Tibial artery (tissue), 4 donors: ENCODE data around the gene TERF2IP.

ENCODE experiments used
- DNase-seq, 2 donors: peaks; one replicate each; pipeline ENCODE4 v3.0.0-alpha.2; 2019
- H3K27ac ChIP-seq, 2 donors: fragments of 200-600 bp; sonication (generic) in 1 of 2; 1 replicate in 1 of 2; 2 replicates in 1 of 2; pipeline ENCODE4 v1.5.1; 2018 to 2019; ENCODE audit warnings: mild to moderate bottlenecking in 1 of 2
- H3K27me3 ChIP-seq, 2 donors: fragments of 200-600 bp; sonication (generic) in 1 of 2; one replicate each; pipeline versions ENCODE4 v1.5.1 to v1.6.0; 2016 to 2019
- H3K36me3 ChIP-seq, 3 donors: fragments of 200-600 bp; sonication (generic) in 2 of 3; one replicate each; pipeline ENCODE4 v1.5.1; 2016 to 2019; ENCODE audit warnings: mild to moderate bottlenecking in 2 of 3
- H3K4me1 ChIP-seq, 4 donors: fragments of 200-600 bp; sonication (generic) in 2 of 4; 1 replicate in 3 of 4; 2 replicates in 1 of 4; pipeline ENCODE4 v1.5.1; 2016 to 2019
- H3K4me3 ChIP-seq, 2 donors: fragments of 200-600 bp; sonication (generic) in 1 of 2; 1 replicate in 1 of 2; 2 replicates in 1 of 2; pipeline ENCODE4 v1.5.1; 2018 to 2019; ENCODE audit warnings: mild to moderate bottlenecking in 2 of 2
- H3K9me3 ChIP-seq, 3 donors: fragments of 200-600 bp; sonication (generic) in 1 of 3; one replicate each; pipeline ENCODE4 v1.5.1; 2016 to 2019
- intact Hi-C: fragments of 100-400 bp; cut with DNase I; formaldehyde crosslinking; loops from one replicate; pipeline ENCODE4 v1.15.0; 2023; ENCODE audit warnings: low total_unique reads
- TF ChIP-seq, protein P1 (sequence below), 2 experiments: fragments of 200-600 bp in 1 of 2; fragments of 450-650 bp in 1 of 2; IDR thresholded peaks; one replicate each; pipeline ENCODE4 v1.5.1; 2017 to 2019; ENCODE audit warnings: antibody characterized with exemption in 2 of 2, mild to moderate bottlenecking in 1 of 2, moderate library complexity in 1 of 2

Gene TERF2IP

DNA sequence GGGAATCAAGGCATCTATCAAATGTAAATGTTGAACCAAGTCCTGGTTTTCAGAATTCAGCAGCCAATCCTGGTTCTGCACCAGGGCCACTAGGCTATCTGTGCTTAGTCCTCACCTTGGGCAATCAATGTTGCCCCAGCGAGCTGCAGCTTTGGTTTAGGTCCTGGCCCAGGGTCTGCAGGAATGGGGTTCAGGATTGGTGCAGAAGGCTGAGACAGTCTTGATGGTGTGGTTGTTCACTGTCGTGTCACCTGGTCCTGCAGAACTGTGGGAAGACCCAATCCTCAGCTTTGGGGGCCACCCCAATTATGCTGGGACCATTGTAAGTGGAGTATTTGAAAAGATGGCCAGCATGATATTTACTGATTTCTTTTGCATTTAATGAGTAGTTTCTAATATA lies 10.6 kb downstream of the TERF2IP start:
- H3K9me3 ChIP-seq, result no peaks in the 10 kb centered on the region
- H3K4me3 ChIP-seq, result no peak overlapping the region
- peaks cover 0 to 14% (median 6%) of the 10 kb centered on the region in 4 donors for H3K4me1 ChIP-seq
- peaks cover 45 to 77% (median 55%) of the 10 kb centered on the region in 3 donors for H3K36me3 ChIP-seq
- TF ChIP-seq, protein P1, sequence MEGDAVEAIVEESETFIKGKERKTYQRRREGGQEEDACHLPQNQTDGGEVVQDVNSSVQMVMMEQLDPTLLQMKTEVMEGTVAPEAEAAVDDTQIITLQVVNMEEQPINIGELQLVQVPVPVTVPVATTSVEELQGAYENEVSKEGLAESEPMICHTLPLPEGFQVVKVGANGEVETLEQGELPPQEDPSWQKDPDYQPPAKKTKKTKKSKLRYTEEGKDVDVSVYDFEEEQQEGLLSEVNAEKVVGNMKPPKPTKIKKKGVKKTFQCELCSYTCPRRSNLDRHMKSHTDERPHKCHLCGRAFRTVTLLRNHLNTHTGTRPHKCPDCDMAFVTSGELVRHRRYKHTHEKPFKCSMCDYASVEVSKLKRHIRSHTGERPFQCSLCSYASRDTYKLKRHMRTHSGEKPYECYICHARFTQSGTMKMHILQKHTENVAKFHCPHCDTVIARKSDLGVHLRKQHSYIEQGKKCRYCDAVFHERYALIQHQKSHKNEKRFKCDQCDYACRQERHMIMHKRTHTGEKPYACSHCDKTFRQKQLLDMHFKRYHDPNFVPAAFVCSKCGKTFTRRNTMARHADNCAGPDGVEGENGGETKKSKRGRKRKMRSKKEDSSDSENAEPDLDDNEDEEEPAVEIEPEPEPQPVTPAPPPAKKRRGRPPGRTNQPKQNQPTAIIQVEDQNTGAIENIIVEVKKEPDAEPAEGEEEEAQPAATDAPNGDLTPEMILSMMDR (IDR thresholded peaks at IDR 0.05), result no peak
- no peak for DNase-seq
- H3K27ac ChIP-seq, result no peak overlapping the region
- intact Hi-C loops, result no loop called here
- no peaks in the 10 kb centered on the region for H3K27me3 ChIP-seq

GRCh38 chr16:75660321-75660720 lies 12.7 kb downstream of the TERF2IP start:
- intact Hi-C loops, result no loop called here
- Histone ChIP-seq H3K36me3 (peaks cover 32 to 64% (median 42%) of the 10 kb centered on the region in 3 donors), H3K27me3 (no peaks in the 10 kb centered on the region), H3K4me1 (no peaks in the 10 kb centered on the region), H3K27ac (no peak overlapping the region), H3K9me3 (no peaks in the 10 kb centered on the region), H3K4me3 (no peak overlapping the region)
- DNase-seq, result no peak
- TF ChIP-seq, protein P1 (IDR thresholded peaks at IDR 0.05), result no peak

DNA sequence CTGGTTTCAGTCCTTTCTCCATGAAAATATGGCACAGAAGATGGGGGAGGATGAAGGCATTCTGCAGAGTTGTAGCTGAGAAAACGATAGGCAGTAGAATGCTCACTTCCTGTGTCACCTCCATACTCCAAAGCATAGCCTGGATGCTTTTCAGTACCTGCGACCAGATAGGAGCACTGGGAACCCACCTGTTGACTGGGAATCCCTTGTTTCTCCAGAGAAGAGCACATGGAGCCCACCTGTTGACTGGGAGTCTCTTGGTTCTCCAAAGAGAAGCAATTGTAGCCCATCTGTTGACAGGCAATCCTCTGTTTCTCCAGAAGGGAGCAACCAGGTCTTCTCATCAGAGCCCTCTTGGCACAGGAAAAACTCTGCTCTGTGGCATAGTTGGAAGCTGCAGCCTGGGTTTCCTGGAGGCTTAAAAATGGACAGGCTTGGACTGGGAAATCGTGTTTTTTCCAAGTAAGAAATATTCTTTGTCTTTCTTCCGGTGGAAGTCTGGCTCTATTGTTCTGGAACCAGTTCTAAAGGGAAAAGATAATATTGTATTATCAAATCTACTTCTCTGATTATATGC lies 13.2 kb downstream of the TERF2IP start:
- H3K27me3 ChIP-seq, result no peaks in the 10 kb centered on the region
- TF ChIP-seq, protein P1 (IDR thresholded peaks at IDR 0.05), result no peak
- no peaks in the 10 kb centered on the region for H3K9me3 ChIP-seq
- no peak for DNase-seq
- H3K36me3 ChIP-seq, result peaks cover 27 to 59% (median 37%) of the 10 kb centered on the region in 3 donors
- intact Hi-C loops, result no loop called here
- no peaks in the 10 kb centered on the region for H3K4me1 ChIP-seq
- H3K4me3 ChIP-seq, result no peak overlapping the region
- no peak overlapping the region for H3K27ac ChIP-seq

- Histone ChIP-seq H3K4me3 (no peak overlapping the region), H3K4me1 (no peaks in the 10 kb centered on the region), H3K36me3 (no peaks in the 10 kb centered on the region), H3K27ac (no peak overlapping the region), H3K9me3 (no peaks in the 10 kb centered on the region), H3K27me3 (no peaks in the 10 kb centered on the region)
- TF ChIP-seq, protein P1 (IDR thresholded peaks at IDR 0.05), result no peak
- no peak for DNase-seq
- intact Hi-C loops, result no loop called here
These were observed 19.9 kb downstream of the TERF2IP start for GRCh38 chr16:75667503-75667902.

GRCh38 chr16:75676909-75677308 lies 29.3 kb downstream of the TERF2IP start, which contains the start of gene CPHXL2:
Gene CPHXL2 (minus strand): TSS chr16:75677009. CDS start chr16:75676999, 10 bp downstream.
- DNase-seq, result no peak
- intact Hi-C loops, result no loop called here
- TF ChIP-seq, protein P1 (IDR thresholded peaks at IDR 0.05), result no peak
- Histone ChIP-seq H3K36me3 (no peaks in the 10 kb centered on the region), H3K9me3 (no peaks in the 10 kb centered on the region), H3K4me1 (no peaks in the 10 kb centered on the region), H3K4me3 (no peak within 1 kb of the TSS), H3K27ac (no peak within 1 kb of the TSS), H3K27me3 (no peaks in the 10 kb centered on the region)

DNA sequence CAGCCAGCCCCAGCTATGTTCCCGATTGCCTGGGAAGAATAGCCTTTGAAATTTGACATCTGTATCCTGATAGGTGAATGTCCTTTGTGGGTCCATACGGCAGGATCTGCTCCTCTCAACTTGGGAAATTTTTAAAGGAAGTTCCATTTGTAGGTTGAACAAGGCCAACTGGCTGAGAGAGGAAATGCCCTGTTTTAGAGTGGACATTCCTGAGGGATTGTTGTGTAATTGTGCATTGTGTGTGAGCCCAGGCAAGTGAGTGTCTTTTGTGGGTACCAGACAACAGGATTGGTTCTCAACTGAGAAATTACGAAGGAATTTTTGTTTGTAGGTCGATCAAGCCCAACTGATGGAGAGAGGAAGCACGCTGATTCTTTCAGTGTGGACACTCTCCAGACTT lies 31.8 kb downstream of the TERF2IP start:
- Histone ChIP-seq H3K4me3 (no peak overlapping the region), H3K4me1 (no peaks in the 10 kb centered on the region), H3K36me3 (no peaks in the 10 kb centered on the region), H3K9me3 (no peaks in the 10 kb centered on the region), H3K27me3 (no peaks in the 10 kb centered on the region), H3K27ac (no peak overlapping the region)
- DNase-seq, result no peak
- TF ChIP-seq, protein P1 (IDR thresholded peaks at IDR 0.05), result no peak
- intact Hi-C loops, result no loop called here
